COLO668 (cell line): ENCODE results near the gene HTR7.

ENCODE experiments used
- DNase-seq: peaks from one replicate; lab custom pipeline; 2025; ENCODE audit not compliant: unreplicated experiment; lab: John Stamatoyannopoulos, UW

The HTR7 gene

DNA sequence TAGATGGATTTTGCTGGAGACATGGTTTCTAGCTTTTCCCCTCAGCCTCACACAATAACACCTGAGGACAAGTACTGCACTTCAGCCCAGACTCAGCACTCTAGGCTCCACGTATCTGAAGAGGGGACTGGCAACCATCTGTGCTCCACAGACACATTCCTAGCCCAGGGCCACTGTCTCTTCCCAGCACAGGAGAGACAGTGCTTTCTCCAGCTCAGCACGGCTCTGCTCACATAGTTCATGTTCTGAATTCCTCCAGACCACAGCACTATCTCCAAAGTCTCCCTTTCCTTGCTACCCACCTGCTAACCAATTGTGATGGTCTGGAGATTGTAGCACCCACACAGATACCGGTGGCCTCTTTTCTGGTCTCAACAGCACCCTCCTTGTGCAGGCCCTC lies 114.5 kb downstream of the HTR7 start:
- no peak for DNase-seq

- no peak for DNase-seq
These were observed 115.8 kb downstream of the HTR7 start for GRCh38 chr10:90741926-90742565.

DNA sequence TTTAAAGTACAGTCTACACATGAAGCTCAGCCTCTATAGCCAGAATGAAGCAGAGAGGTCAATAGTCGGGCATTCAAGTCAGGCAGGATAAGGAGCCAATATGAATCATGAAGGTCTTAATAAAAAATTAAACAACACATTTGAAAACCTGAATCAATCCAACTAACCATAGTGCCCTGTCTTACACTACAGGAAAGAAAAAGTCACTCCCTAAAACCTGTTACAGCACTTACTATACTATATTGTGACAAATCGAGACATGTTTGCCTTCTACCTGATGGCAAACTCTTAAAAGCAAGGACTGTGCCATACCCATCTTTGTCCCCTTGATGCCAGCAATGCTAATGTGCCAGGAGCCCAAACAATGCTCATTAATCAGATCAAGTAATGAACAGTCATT lies 117.6 kb downstream of the HTR7 start:
- no peak for DNase-seq

GRCh38 chr10:90738885-90739284 lies 119.0 kb downstream of the HTR7 start:
- DNase-seq, result no peak

DNA sequence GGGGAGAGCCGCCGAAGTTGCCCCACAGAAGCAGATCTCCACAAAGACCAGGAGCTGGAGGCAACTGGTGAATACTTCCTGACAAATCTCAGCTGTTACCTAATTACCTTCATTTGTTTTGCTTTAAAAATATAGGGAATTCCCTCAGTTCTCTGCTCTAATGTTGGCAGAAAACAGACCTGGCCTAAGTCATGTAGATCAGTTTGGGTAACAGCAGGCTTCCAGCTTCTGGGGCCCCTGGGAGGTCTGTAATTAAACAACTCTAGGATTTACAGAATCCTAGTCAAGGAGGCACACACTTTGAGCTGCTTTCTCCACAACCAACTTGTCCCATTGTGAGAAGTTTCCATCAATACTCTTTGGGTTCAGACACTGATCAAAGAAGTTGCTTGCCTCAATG lies 123.4 kb downstream of the HTR7 start:
- no peak for DNase-seq

DNA sequence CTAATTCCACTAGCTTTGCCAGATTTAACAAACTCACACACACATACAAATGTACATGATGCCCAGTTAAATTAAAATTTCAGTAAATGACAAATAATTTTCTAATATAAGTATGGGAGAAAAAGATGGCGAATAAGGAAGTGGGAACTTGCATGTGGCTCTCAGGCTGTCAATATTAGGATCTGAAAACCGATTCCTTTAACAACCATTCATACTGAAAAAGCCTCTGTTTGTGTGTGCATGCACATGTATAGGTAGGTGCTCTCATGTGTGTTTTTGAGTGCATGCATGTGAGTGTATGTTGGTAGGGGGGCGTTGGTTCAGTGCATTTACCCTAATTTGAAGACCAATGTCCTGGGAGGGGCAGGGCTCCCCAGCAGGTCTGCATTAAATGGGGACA lies 125.3 kb downstream of the HTR7 start:
- DNase-seq, result no peak

DNA sequence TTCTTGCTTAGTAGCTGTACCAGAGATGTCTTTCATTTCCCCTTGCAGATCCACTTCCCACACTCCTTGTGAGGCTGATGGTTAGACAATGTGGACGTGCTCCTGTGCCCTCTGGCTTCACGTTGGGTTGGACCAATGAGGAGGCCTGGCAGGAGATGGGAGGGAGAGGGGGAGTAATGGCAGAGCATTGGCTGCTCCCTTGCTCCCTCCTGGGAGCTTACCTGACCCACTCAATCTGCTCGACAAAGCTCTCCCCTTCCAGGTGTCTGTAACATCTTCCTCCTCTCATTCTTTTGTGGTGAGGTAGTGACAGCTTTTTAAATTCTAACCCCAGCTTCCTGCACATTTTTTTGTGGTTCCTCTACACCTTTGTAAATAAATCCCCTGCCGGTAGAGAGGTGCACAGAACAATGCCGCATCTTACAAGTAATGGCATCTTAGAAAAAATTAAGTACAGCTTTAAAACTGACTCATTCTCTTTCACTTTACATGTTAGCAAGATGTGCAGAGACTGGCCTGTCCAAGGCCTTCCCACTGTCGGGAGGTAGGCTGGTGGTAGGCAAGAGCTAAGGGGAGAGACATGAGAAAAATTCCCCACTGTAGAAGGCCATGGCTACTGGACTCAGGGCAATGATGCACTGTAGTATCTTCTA lies 134.3 kb downstream of the HTR7 start:
- DNase-seq, result no peak

DNA sequence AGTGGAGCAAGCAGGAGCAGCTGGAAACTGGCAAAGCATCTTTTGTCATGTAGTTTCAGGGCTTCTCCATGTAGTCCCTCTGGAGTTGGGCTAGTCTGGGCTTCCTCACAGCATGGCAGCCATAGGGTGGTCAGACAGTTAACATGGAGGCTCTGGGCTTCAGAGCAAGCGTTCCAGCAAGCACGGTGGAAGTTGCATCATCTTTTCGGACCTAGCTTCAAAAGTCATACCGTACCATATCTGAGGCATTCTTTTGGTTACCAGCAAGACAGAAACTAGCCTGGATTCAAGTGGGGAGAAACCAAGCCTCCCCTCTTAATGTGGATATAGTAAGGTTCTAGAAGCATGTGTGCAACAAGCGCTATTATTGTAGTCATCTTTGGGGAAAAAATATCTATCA lies 135.0 kb downstream of the HTR7 start:
- no peak for DNase-seq

- DNase-seq, result no peak
These were observed 139.7 kb downstream of the HTR7 start for GRCh38 chr10:90718182-90718581.

GRCh38 chr10:90712529-90712928 lies 145.3 kb downstream of the HTR7 start:
- no peak for DNase-seq

DNA sequence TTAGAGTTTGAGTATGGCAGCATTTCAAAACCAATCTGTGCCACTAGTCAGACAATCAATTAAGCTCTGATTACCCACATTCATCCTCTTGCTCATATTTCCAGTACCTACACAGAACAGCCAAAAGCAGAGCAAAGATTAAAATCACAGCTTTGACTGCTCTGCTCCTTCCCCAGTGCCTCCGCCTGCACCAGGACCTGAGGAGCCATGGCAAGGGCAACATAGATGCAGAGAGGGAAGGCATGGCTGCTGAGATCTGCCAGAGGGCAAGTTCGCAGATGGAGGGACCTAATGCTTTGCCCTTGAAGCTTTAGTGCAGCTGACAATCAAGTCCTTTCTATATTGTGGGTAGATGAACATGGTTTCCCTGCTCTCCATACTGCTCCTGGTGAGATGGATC lies 148.1 kb downstream of the HTR7 start:
- DNase-seq, result no peak

DNA sequence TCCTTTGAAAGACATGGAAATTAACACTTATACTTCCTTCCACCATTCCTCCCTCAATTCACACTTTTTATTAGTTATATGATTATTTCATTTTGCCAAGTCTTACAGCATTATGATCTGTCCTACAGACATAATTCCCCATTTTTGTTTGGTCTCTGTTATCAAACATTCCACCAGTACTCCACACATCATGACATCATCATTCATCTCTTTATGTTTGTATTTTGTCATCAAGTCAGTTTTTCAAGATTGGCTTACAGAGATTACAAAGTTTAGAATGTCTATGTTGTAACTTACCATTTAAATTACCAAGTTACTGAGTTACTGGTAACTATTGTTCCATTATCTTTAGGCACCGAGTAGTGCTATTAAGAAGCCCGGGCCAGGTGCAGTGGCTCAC lies 150.2 kb downstream of the HTR7 start:
- no peak for DNase-seq

GRCh38 chr10:90701428-90701827 lies 156.4 kb downstream of the HTR7 start:
- DNase-seq, result no peak

DNA sequence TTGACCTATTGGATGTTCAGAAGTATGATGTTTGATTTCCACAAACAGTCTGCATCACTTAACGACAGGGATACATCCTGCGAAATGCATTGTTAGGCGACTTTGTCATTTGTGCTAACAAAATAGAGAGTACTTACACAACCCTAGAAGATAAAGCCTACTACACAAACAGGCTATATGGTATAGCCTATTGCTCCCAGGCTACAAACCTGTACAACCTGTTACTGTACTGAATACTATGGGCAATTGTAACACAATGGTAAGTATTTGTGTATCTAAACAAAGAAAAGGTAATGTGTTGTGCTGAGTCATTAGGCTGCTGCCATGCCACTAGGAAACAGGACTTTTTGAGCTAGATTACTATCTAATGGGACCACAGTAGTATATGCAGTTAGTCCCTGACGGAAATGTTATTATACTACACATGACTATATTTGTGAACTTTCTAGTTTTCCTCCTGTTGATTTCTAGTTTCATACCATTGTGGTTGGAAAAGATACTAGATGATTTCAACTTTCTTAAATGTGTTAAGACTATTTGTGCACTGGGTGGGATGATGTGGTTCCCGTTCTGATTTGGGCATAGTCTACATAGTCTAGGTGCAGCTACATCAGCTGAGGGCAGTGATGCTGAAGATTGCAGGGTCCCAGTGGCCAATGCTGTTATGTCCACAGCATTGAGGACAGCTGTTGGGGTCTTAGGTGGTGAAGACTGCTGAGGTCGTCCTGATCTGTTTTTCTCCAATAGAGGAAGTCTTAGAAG lies 161.7 kb downstream of the HTR7 start:
- DNase-seq, result no peak
